SH-SY5Y (cell line): ENCODE results near the gene TOMM6.

Source experiments
- GATA2 ChIP-seq: IDR thresholded peaks from 2 replicates; pipeline ENCODE4 v1.6.1; 2011; ENCODE audit warnings: mild to moderate bottlenecking, low read depth, low read length
- GATA3 ChIP-seq: IDR thresholded peaks from 2 replicates; pipeline ENCODE4 v1.6.1; 2011; ENCODE audit warnings: low read depth, mild to moderate bottlenecking, low read length, moderate library complexity

- peak; percentile 88 for TF ChIP-seq GATA2
- TF ChIP-seq GATA3: no peak; the same call in 1 of the 2 replicates
These were observed 20.2 kb upstream of the TOMM6 start for GRCh38 chr6:41767112-41767833.
